Activated B cell treated with CpG ODN at 0.5 μM for 24 hours (primary cell): ENCODE results near the gene ZNF385A. TPM values are rescaled to one million over a fixed set of nuclear protein-coding genes. Genes with fewer than 3 reads are reported as not detected.

Experiments
- ATAC-seq: fragments of 200-7000 bp; cut with Tn5 transposase; one replicate; pipeline ENCODE4 v1.10.0; 2021; ENCODE audit warnings: low read depth, mild to moderate bottlenecking, moderate library complexity
- CTCF ChIA-PET: fragments of 350-600 bp; sonication (Branson Sonifier 250); formaldehyde crosslinking; loops from one replicate; lab custom pipeline; 2021; ENCODE audit warnings: antibody characterized with exemption; lab: Charles Lee
- POLR2A ChIA-PET: fragments of 350-600 bp; sonication (Branson Sonifier 250); formaldehyde crosslinking; loops from one replicate; lab custom pipeline; 2021; ENCODE audit warnings: antibody characterized with exemption; lab: Charles Lee
- DNase-seq: peaks from one replicate; pipeline ENCODE4 v3.0.0; 2022
- H3K27ac Mint-ChIP-seq: one replicate; pipeline ENCODE4 v1.8.0; 2020; ENCODE audit warnings: mixed read lengths
- H3K27me3 Mint-ChIP-seq: one replicate; pipeline ENCODE4 v1.8.0; 2021; ENCODE audit warnings: mixed read lengths
- H3K36me3 Mint-ChIP-seq: one replicate; pipeline ENCODE4 v1.8.0; 2021; ENCODE audit warnings: low read depth, mixed read lengths
- H3K4me1 Mint-ChIP-seq: one replicate; pipeline ENCODE4 v1.8.0; 2021; ENCODE audit warnings: mixed read lengths
- H3K4me3 Mint-ChIP-seq: one replicate; pipeline ENCODE4 v1.8.0; 2020; ENCODE audit warnings: mild to moderate bottlenecking, mixed read lengths
- H3K9me3 Mint-ChIP-seq: one replicate; pipeline ENCODE4 v1.8.0; 2020; ENCODE audit warnings: mixed read lengths
- CTCF ChIP-seq: fragments of 200-600 bp; IDR thresholded peaks from one replicate; pipeline ENCODE4 v1.8.0; 2022; ENCODE audit warnings: antibody characterized with exemption, mild to moderate bottlenecking
- intact Hi-C: fragments of 100-400 bp; cut with micrococcal nuclease; formaldehyde crosslinking; loops from one replicate; pipeline ENCODE4 v1.15.1; 2024
- total RNA-seq: library from RNA; stranded (reverse); gene quantifications from 2 replicates; pipeline ENCODE4 v1.2.3, GENCODE V29; 2022

ZNF385A gene
- total RNA-seq, 1 donor from 2014 or later = 5.0 TPM

GRCh38 chr12:54368709-54369596 is 15.6 kb downstream of the ZNF385A start:
- H3K36me3 Mint-ChIP-seq = peaks cover 13% of the 10 kb centered on the region
- DNase-seq (peak; percentile 78), ATAC-seq (peak; percentile 95)
- TF ChIP-seq CTCF = peak; percentile 60
- H3K9me3 Mint-ChIP-seq = no peaks in the 10 kb centered on the region
- H3K27me3 Mint-ChIP-seq = no peaks in the 10 kb centered on the region
- H3K4me1 Mint-ChIP-seq = peaks cover 22% of the 10 kb centered on the region
- H3K27ac Mint-ChIP-seq = no peak overlapping the region
- intact Hi-C loops = loop anchor here (1.0 to 5.0 kb wide), 9 partner anchors 10 to 362 kb away; partner anchors contain the start of gene HOXC8
- peak overlapping the region; percentile 55 for H3K4me3 Mint-ChIP-seq
- ChIA-PET POLR2A (interaction anchor here (0.6 to 1.5 kb wide), 9 partner anchors 10 to 151 kb away, joined by 3 to 8 read pairs (median 5); partner anchors contain the start of genes CBX5 and COPZ1), CTCF (interaction anchor here (0.8 to 3.0 kb wide), 21 partner anchors 10 to 155 kb away, joined by 3 to 22 read pairs (median 5); partner anchors contain the start of gene ZNF385A)

GRCh38 chr12:54368025-54368708 is 16.4 kb downstream of the ZNF385A start:
- H3K36me3 Mint-ChIP-seq = peaks cover 11% of the 10 kb centered on the region
- H3K27ac Mint-ChIP-seq = no peak overlapping the region
- no peak for DNase-seq
- peaks cover 23% of the 10 kb centered on the region for H3K4me1 Mint-ChIP-seq
- H3K9me3 Mint-ChIP-seq = no peaks in the 10 kb centered on the region
- H3K4me3 Mint-ChIP-seq = peak overlapping the region; percentile 55
- peak; percentile 20 for ATAC-seq
- CTCF ChIA-PET = interaction anchor here (0.8 to 3.0 kb wide), 22 partner anchors 10 to 154 kb away, joined by 3 to 22 read pairs (median 4); partner anchors contain the start of gene ZNF385A
- intact Hi-C loops = loop anchor here (1.0 to 5.0 kb wide), 9 partner anchors 11 to 361 kb away; partner anchors contain the start of gene HOXC8
- no peak for TF ChIP-seq CTCF
- POLR2A ChIA-PET = interaction anchor here (0.6 to 1.5 kb wide), 8 partner anchors 9 to 150 kb away, joined by 3 to 8 read pairs (median 5); partner anchors contain the start of genes CBX5 and COPZ1
- H3K27me3 Mint-ChIP-seq = no peaks in the 10 kb centered on the region

GRCh38 chr12:54364413-54364812 is 20.1 kb downstream of the ZNF385A start, which contains the start of gene GPR84:
TSS of gene GPR84 (minus strand) at chr12:54364486. CDS start at chr12:54363851, 635 bp downstream.
- TF ChIP-seq CTCF = no peak
- H3K27me3 Mint-ChIP-seq = no peaks in the 10 kb centered on the region
- H3K27ac Mint-ChIP-seq = peak within 1 kb of the TSS; percentile 26
- peaks cover 31% of the 10 kb centered on the region for H3K4me1 Mint-ChIP-seq
- DNase-seq (no peak), ATAC-seq (no peak)
- no peaks in the 10 kb centered on the region for H3K36me3 Mint-ChIP-seq
- H3K9me3 Mint-ChIP-seq = no peaks in the 10 kb centered on the region
- intact Hi-C loops = no loop called here
- no peak within 1 kb of the TSS for H3K4me3 Mint-ChIP-seq
- POLR2A ChIA-PET = no interaction called here
- CTCF ChIA-PET = no interaction called here

- CTCF ChIA-PET = interaction anchor here (2.2 kb wide), 1 partner anchor 71 kb away, joined by 10 read pairs; no protein-coding TSS in a partner anchor
- intact Hi-C loops = no loop called here
- no peak overlapping the region for H3K27ac Mint-ChIP-seq
Measured at GRCh38 chr12:54363618-54364017, 20.9 kb downstream of the ZNF385A start.

More at GRCh38 chr12:54363618-54364017, 20.9 kb downstream of the ZNF385A start:
- Mint-ChIP-seq H3K4me3 (no peak overlapping the region), H3K4me1 (peaks cover 23% of the 10 kb centered on the region), H3K9me3 (no peaks in the 10 kb centered on the region), H3K36me3 (no peaks in the 10 kb centered on the region), H3K27me3 (no peaks in the 10 kb centered on the region)
- DNase-seq (no peak), ATAC-seq (no peak)
- TF ChIP-seq CTCF = no peak
- POLR2A ChIA-PET = no interaction called here
